HG03520 (cell line): ENCODE measurements around the gene FAM117A.
"Not testable (repeated sequence)": the region's sequence is repeated elsewhere in the genome, so short reads cannot be mapped to it uniquely, and the experiment has no call there.

Source experiments
- ATAC-seq: cut with Tn5 transposase; IDR thresholded peaks from one replicate; pipeline ENCODE4 v1.9.1; 2021; ENCODE audit warnings: mild to moderate bottlenecking, moderate library complexity; ENCODE audit not compliant: unreplicated experiment

FAM117A gene

GRCh38 chr17:49681106-49681979, 82.6 kb downstream of the FAM117A start:
- ATAC-seq, result no peak

GRCh38 chr17:49680314-49680713, 83.6 kb downstream of the FAM117A start:
- no peak for ATAC-seq

DNA sequence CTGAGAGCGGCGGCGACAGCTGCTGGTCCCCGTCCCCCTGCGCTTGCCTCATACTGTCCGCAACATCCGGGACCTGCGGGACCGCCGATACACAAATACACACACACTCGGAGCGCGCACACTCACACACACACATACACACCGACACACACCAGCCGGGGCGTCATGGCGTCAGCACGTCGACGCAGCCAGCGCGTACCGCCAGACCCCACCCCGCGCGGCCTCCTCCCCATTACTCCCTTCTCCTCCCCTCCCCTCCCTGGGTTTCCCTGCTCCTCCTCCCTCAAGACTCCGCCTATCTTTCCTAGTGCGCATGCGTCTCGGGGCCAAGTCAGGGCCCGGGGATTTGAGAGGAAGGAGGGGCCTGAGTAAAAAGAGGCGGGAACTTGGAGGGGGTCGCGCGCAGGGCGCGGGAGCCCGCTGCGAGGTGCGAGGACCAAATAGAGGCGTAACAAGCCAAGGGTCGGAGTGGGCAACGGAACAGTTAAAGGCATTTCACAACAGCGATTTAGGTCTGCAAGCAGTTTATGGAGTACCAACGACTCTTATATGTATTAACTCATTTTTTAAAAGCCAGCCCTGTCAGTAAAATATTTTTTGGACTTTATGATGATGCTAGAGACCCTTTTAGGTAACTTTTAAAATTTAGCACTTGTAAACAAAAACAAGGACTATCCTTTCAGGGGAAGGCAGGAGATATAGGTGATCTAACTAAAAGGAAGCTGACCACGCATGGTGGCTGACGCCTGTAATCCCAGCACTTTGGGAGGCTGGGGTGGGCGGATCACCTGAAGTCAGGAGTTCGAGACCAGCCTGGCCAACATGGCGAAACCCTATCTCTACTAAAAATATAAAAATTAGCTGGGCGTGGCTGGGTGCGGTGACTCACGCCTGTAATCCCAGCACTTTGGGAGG, 85.7 kb downstream of the FAM117A start, which contains the start of gene SPOP:
TSS of gene SPOP (minus strand) at position 165 of the 915 bp plus-strand sequence. CDS start 55,287 bp downstream, outside the sequence.
- ATAC-seq, result peak; percentile 55

- peak; percentile 48 for ATAC-seq
These were observed 86.6 kb downstream of the FAM117A start for GRCh38 chr17:49677134-49677932.

DNA sequence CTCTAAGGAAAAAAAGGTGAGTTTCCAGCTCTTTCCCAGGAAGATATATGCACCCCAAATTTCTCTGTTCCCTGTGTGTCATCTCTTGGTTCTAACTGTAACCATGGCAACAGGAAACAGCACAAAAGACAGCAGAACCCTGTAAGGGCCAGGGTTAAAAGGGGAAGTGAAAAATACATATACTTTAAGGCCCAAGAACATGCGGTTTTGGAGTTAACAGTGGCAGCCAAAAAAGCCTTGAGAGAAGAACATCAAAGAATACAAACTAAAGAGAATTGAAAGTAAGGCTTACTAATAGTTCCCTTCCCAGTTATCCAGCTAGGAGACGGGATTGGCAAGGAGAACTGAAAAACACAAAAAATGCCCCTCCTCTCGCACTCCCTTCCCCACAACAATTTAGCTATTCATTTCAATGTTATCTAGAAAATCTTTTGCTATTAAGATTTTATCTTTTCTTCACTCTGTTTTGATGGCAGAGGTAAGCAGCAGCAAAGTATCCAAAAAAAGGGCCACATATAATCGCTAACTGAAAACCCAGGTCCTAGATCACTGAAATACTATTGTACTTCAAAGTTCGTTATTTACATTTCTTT, 87.6 kb downstream of the FAM117A start:
- peak; percentile 56 for ATAC-seq

DNA sequence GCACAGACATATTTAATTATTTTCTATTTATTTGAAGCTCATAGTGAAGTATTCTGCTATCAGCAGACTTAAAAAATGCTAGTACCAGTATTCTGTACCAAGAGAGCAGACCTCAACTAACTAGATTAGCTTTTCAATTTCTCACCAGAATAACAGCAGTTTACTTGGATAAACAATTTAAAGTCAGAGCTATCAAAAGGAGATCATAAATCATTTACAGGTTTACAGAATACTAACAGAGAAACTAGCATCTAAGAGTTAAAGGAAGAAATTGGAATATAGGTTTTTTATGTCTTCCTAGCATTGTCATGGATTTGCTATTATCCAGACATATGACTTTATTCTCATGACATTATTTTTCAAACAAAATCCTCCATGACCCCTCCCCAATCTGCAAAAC, 89.4 kb downstream of the FAM117A start:
- no peak for ATAC-seq

DNA sequence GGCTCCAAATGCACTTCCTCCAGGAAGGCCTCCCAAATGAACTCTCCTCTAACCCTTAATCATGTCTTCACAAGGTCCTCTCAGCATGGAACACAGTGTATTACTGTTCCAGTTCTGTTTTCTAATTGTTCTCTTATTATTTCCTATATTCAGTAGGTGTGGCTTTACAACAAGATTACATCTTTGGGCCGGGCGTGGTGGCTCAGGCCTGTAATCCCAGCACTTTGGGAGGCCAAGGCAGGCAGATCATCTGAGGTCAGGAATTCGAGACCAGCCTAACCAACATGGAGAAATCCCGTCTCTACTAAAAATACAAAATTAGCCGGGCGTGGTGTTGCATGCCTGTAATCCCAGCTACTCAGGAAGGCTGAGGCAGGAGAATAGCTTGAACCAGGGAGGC, 90.3 kb downstream of the FAM117A start:
- not testable (repeated sequence) for ATAC-seq

DNA sequence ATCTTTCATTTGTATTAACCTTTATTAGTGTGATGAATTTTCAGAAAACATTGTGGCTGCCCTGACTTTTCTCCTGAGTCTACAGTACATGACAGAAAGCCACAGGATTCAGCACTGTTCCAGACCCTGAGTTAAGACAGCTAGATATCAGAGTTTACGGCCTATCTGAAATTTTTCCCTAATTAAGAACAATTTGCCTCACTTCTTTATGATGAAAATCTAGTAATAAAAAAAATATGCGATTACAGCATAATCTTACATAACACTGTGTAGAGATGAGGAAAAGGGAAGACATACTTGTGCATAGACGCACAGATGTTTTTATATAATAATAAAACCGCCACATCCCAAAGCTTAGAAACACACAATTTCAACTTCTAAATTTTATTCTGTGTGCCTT, 93.3 kb downstream of the FAM117A start:
- ATAC-seq, result no peak

GRCh38 chr17:49670002-49670401, 93.9 kb downstream of the FAM117A start:
- no peak for ATAC-seq

DNA sequence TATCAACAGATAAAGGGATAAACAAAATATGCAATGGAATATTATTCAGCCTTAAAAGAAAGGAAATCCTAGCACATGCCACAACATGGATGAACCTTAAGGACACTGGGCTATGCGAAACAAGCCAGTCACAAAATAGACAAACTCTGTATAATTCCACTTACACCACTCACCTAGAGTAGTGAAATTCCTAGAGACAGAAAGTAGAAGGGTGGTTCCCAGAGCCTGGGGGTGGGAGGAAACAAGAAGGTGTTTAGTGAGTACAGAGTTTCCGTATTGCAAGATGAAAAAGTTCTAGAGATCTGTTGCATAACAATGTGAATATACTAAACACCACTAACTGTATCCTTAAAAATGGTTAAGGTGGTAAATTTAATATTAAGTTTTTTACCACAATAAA, 96.1 kb downstream of the FAM117A start:
- no peak for ATAC-seq

DNA sequence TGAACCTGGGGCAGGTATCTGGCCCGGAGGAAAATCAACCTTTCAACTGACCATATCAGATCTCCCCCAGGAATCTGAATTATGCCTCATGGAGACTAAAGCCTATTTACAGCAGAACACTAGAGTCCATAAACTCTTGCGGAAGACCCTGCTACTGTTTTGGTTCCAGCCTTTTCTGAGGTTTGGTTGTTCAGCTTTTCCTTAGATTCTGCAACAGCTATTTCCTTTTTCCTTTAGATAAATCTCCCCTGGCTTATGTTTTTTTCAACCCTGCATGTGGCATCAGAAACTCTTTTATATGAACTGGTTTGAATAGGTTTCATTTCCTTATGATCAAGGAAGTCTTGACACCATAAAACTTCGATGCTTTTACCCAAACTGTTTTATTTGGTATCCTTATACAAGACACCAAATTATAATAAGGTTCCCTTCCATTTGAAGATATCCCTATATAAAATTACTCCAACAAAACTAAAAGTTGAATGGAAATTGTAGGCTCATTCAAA, 99.2 kb downstream of the FAM117A start:
- ATAC-seq, result no peak
